ENCODE results near the gene DGCR6.
"Not testable (repeated sequence)": the region's sequence is repeated elsewhere in the genome, so short reads cannot be mapped to it uniquely, and the experiment has no call there.

- not testable (repeated sequence) for TF ChIP-seq CTCF, MAX, MYC (IDR thresholded peaks at IDR 0.05; ENCODE audit: low read depth, low read length)
Measured at GRCh38 chr22:18960166-18960820, 54.2 kb downstream of the DGCR6 start.
